ENCODE results near the gene FAM114A2. TPM values are rescaled to one million over a fixed set of nuclear protein-coding genes. Genes with fewer than 3 reads are reported as not detected.
A peak's percentile ranks its signal among the peaks of the same experiment; 100 is the strongest.
"Not testable (repeated sequence)": the region's sequence is repeated elsewhere in the genome, so short reads cannot be mapped to it uniquely, and the experiment has no call there.

Gene FAM114A2
- total and polyA plus RNA-seq, 12 donors, result 6.5 to 43.7 (median 25.1) TPM

DNA sequence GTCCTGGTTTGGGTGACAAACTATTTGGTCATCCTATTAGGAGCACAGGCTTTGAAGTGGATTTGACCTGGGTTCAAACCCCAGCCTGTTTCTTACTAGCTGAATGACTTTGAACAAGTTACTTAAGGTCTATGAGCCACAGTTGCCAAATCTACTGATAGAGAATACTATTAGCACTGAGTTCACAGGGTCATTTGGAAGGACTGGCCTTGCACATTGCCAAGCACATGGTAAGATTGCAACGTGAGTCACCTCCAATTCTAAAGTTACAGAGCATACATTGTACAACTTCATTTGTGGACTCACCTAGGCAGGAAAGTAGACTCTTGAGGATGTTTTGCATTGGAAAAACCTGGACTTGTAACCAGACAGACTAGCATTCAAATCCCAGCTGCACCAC is 39.0 kb upstream of the FAM114A2 start:
- no peaks in the 10 kb centered on the region for H3K36me3 ChIP-seq (replicated peaks in 1 of 2)
- peak; percentile 35 to 85 (median 67) for DNase-seq
- no peak overlapping the region for H3K4me3 ChIP-seq
- no peaks in the 10 kb centered on the region for H3K27me3 ChIP-seq
- peaks cover 15 to 17% of the 10 kb centered on the region in 2 donors for H3K4me1 ChIP-seq (replicated peaks in 1 of 2)
- TF ChIP-seq CTCF (IDR thresholded peaks at IDR 0.05) (no peak), POLR2A (IDR thresholded peaks at IDR 0.05) (no peak)
- intact Hi-C loops (cut with DNase I), result loop anchor here in 1 of 2 donors (10.0 kb wide), 1 partner anchor 557 kb away; no protein-coding TSS in a partner anchor
- no peaks in the 10 kb centered on the region for H3K9me3 ChIP-seq (replicated peaks in 1 of 3)
- peak overlapping the region in 1 of 5 donors; percentile 10 for H3K27ac ChIP-seq
- 13 to 40% (median 24%) methylated on average over 1 of the region's 1 CpG for WGBS, 4 donors

GRCh38 chr5:154076240-154076922 is 37.7 kb upstream of the FAM114A2 start:
- intact Hi-C loops (cut with DNase I), result loop anchor here in 1 of 2 donors (10.0 kb wide), 1 partner anchor 558 kb away; no protein-coding TSS in a partner anchor
- TF ChIP-seq POLR2A (IDR thresholded peaks at IDR 0.05), result no peak
- TF ChIP-seq CTCF (IDR thresholded peaks at IDR 0.05), result no peak
- H3K4me1 ChIP-seq (replicated peaks in 1 of 2), result peaks cover 15 to 17% of the 10 kb centered on the region in 2 donors
- no peaks in the 10 kb centered on the region for H3K36me3 ChIP-seq (replicated peaks in 1 of 2)
- H3K27me3 ChIP-seq, result no peaks in the 10 kb centered on the region
- 77 to 86% (median 82%) methylated on average over 5 of the region's 5 CpGs for WGBS, 4 donors
- DNase-seq, result no peak
- H3K9me3 ChIP-seq (replicated peaks in 1 of 3), result no peaks in the 10 kb centered on the region
- no peak overlapping the region for H3K27ac ChIP-seq
- H3K4me3 ChIP-seq, result no peak overlapping the region

DNA sequence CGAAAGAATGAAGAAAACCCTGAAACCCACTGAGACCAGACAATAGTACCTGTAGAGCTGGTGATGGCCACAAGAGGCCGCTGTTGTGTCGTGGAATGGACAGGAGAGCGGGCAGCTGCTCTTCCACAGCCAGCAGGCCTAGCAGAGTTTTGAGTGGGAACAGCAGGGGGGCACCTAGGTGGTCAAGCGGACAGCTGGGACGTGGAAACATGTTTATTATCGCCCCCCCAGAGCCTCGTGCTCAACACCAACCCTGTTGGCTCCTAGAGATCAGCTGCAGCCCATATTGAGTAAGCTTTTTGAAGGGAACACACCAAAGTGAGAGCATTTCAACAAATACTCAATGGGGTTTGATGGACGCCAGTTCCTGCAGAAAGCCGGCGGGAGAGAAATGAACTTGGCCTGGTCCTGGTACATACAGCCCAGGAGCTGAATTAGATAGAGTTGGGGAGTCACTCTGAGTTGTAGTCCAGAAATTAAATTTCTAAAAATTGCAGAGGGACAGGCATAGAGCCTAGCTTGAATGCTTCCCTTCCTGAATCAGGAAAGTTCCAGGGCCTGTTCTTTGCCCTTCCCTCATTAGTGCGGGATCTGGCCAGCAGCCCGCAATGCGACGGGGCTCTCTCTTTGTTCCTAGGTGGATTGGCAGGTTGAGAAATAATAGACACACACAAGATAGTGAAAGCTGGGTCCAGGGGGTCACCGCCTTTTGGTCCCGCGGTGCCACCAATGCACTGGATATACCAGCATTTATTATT is 33.9 kb upstream of the FAM114A2 start:
- Histone ChIP-seq H3K4me3 (no peak overlapping the region), H3K27me3 (no peaks in the 10 kb centered on the region), H3K36me3 (replicated peaks in 1 of 2) (no peaks in the 10 kb centered on the region), H3K9me3 (replicated peaks in 1 of 3) (no peaks in the 10 kb centered on the region), H3K4me1 (replicated peaks in 1 of 2) (peaks cover 6 to 8% of the 10 kb centered on the region in 2 donors), H3K27ac (no peak overlapping the region)
- no peak for TF ChIP-seq POLR2A (IDR thresholded peaks at IDR 0.05)
- peak; percentile 86 to 98 (median 95) for TF ChIP-seq CTCF (IDR thresholded peaks at IDR 0.05)
- 34% methylated on average over 16 to 18 of the region's 18 CpGs for WGBS, 4 donors
- intact Hi-C loops (cut with DNase I), result loop anchor here (5.0 to 10.0 kb wide), 3 partner anchors 105 to 562 kb away; no protein-coding TSS in a partner anchor
- DNase-seq, result peak; percentile 68 to 92 (median 84)

DNA sequence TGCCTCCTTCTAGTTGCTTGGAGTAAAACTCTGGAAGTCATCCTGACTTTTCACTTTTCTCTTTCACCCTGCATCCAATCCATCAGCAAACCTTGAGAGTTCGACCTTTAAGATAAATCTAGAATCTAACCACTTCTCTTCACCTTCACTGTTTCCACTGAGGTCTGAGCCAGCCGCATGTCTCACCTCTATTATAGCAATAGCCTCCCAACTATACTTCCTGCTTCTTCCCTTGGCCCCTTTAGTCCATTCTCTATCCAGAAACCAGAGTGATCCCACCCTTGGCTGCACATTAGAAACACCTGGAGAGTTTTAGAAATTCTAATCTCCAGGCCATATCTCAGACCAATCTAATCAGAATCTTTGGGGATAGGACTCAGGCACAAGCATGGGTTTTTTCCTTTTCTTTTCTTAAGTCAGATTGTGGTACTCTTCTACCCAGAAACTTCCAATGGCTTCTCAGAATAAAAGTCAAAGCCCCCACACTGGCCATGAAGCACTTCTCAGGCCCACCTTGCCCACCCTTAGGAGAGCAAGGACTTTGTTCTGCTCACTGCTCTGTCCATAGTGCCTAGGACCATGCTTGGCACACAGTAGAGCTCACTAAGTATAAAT is 33.2 kb upstream of the FAM114A2 start:
- 34 to 51% (median 42%) methylated on average over 2 of the region's 2 CpGs for WGBS, 4 donors
- intact Hi-C loops (cut with DNase I), result loop anchor here (5.0 to 10.0 kb wide), 3 partner anchors 105 to 563 kb away; no protein-coding TSS in a partner anchor
- Histone ChIP-seq H3K4me1 (replicated peaks in 1 of 2) (peaks cover 0 to 1% of the 10 kb centered on the region in 2 donors), H3K36me3 (replicated peaks in 1 of 2) (no peaks in the 10 kb centered on the region), H3K27me3 (no peaks in the 10 kb centered on the region), H3K4me3 (no peak overlapping the region), H3K27ac (no peak overlapping the region), H3K9me3 (replicated peaks in 1 of 3) (no peaks in the 10 kb centered on the region)
- TF ChIP-seq POLR2A (IDR thresholded peaks at IDR 0.05), result no peak
- no peak for TF ChIP-seq CTCF (IDR thresholded peaks at IDR 0.05)
- no peak for DNase-seq

GRCh38 chr5:154069854-154070253 is 31.1 kb upstream of the FAM114A2 start:
- H3K4me3 ChIP-seq; H3K27ac ChIP-seq; H3K27me3 ChIP-seq; H3K9me3 ChIP-seq (replicated peaks in 1 of 3); H3K4me1 ChIP-seq (replicated peaks in 1 of 2); DNase-seq; H3K36me3 ChIP-seq (replicated peaks in 1 of 2): not testable (repeated sequence)
- intact Hi-C loops (cut with DNase I), result loop anchor here (5.0 to 10.0 kb wide), 4 partner anchors 107 to 565 kb away; no protein-coding TSS in a partner anchor
- 90 to 94% (median 91%) methylated on average over 5 of the region's 5 CpGs for WGBS, 4 donors
